ENCODE measurements around the gene EDIL3.

Gene EDIL3

DNA sequence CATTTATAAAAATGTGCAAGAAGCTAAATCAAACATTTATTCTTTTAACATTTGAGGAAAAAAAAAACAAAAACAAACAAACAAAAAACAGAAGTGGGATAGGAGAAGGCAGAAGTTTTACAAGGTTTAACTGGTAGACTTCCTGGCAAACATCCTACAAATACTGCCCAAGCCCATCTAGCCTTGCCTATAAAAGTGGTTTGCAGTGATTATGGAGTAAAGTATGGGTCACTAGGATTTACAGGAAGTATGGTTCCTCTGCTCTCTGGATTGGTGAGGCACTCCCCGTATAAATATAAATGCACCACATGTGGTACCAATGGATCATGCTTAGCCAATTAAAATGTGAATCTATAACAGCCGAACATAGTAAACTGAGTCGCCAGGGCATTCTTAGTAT is 291.9 kb downstream of the EDIL3 start:
- TF ChIP-seq FOXP2 (optimal IDR thresholded peaks at IDR 0.05; ENCODE audit: control extremely low read depth, extremely low read length, insufficient read depth) (no peak), POLR2AphosphoS5 (IDR thresholded peaks at IDR 0.05; ENCODE audit: borderline replicate concordance, low read depth, low read length) (no peak), EZH2 (IDR thresholded peaks at IDR 0.05) (no peak)
- Histone ChIP-seq H3K27ac (no peak overlapping the region), H3K36me3 (ENCODE audit: insufficient read depth, low read length) (no peaks in the 10 kb centered on the region)

DNA sequence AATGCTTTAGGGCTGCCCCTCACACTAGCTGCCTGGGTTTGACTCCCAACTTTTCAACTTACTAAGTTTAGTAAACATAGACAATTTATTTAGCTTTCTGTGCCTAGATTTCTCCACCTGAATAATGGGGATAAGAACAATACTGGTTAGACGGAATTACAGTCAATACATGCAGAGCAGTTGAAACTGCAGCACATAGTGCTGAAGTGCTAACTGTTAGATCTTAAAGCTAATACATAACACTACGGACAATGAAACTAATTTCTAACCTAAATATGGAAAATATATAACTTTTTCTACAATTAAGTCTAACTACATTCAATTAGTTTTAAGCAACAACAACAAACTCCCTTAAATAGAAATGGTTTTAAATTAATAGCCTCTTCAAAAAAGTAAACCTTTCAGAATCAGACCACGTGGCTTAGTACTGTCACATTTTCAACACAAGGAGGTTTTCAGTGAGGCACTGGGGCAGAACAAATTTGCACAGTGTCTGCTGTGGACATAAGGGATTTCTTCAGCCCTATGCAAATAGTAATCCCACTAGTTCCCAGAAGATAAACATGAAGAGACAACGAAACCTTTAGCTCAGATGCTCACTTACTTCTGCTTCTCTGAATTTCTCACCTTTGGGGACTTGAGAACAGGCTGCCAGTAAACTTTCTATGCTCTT is 293.4 kb downstream of the EDIL3 start:
- Histone ChIP-seq H3K36me3 (ENCODE audit: insufficient read depth, low read length) (no peaks in the 10 kb centered on the region), H3K9me3 (ENCODE audit: low read depth, low read length) (no peaks in the 10 kb centered on the region), H3K4me3 (no peak overlapping the region), H3K9ac (ENCODE audit: insufficient read length) (no peak overlapping the region), H3K27ac (no peak overlapping the region)
- TF ChIP-seq FOXP2 (optimal IDR thresholded peaks at IDR 0.05; ENCODE audit: control extremely low read depth, extremely low read length, insufficient read depth) (no peak), EZH2 (IDR thresholded peaks at IDR 0.05) (no peak), POLR2AphosphoS5 (IDR thresholded peaks at IDR 0.05; ENCODE audit: borderline replicate concordance, low read depth, low read length) (no peak)
- DNase-seq (ENCODE audit: low read depth, low spot score) = no peak

More for the DNA sequence above, 291.9 kb downstream of the EDIL3 start:
- Histone ChIP-seq H3K9ac (ENCODE audit: insufficient read length) (no peak overlapping the region), H3K4me3 (no peak overlapping the region), H3K9me3 (ENCODE audit: low read depth, low read length) (no peaks in the 10 kb centered on the region)
- DNase-seq (ENCODE audit: low read depth, low spot score) = no peak

DNA sequence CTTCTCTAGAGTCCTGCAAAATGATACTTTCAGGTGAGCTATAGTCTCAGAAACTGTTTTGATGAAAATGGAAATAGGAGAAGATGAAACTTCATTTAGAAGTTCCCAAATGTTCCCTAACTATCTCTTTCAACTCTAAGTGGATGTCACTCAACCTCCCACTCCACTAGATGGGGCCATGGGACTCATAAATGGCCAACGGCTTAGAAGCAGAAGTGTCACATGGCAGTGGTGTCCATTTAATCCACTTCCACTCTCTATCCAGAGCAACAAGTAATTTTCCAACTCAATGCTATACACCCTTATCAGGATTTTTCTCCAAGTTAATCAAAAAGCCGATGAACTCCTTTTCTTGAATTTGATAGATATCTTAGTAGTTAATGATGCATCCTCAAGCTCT is 295.7 kb downstream of the EDIL3 start:
- no peak for DNase-seq (ENCODE audit: low read depth, low spot score)
- H3K4me3 ChIP-seq = no peak overlapping the region
- TF ChIP-seq POLR2AphosphoS5 (IDR thresholded peaks at IDR 0.05; ENCODE audit: borderline replicate concordance, low read depth, low read length) = no peak
- no peak for TF ChIP-seq EZH2 (IDR thresholded peaks at IDR 0.05)
- TF ChIP-seq FOXP2 (optimal IDR thresholded peaks at IDR 0.05; ENCODE audit: control extremely low read depth, extremely low read length, insufficient read depth) = no peak

DNA sequence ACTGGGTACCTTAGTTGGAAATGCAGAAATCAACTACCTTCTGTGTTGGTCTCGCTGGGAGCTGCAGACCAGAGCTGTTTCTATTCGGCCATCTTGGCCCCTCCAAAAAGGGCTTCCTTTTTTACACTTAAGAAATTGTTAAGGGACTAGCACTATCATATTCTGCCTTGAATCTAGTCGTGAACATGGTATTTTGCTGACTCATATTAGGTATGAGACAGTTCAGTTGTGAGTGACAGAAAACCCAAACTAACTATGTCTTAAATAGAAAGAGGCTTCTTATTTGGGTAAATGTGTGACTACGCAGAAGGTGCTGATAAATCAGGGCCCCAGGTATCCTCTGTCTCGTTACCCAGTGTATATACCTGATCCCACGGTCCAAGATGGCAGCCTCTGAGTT is 298.2 kb downstream of the EDIL3 start:
- Histone ChIP-seq H3K9ac (ENCODE audit: insufficient read length) (no peak overlapping the region), H3K4me3 (no peak overlapping the region), H3K9me3 (ENCODE audit: low read depth, low read length) (no peaks in the 10 kb centered on the region), H3K36me3 (ENCODE audit: insufficient read depth, low read length) (no peaks in the 10 kb centered on the region), H3K27ac (no peak overlapping the region)
- TF ChIP-seq FOXP2 (optimal IDR thresholded peaks at IDR 0.05; ENCODE audit: control extremely low read depth, extremely low read length, insufficient read depth) = no peak
- no peak for TF ChIP-seq EZH2 (IDR thresholded peaks at IDR 0.05)
- TF ChIP-seq POLR2AphosphoS5 (IDR thresholded peaks at IDR 0.05; ENCODE audit: borderline replicate concordance, low read depth, low read length) = no peak
- DNase-seq (ENCODE audit: low read depth, low spot score) = no peak

More for the DNA sequence above, 295.7 kb downstream of the EDIL3 start:
- Histone ChIP-seq H3K9me3 (ENCODE audit: low read depth, low read length) (no peaks in the 10 kb centered on the region), H3K36me3 (ENCODE audit: insufficient read depth, low read length) (no peaks in the 10 kb centered on the region), H3K9ac (ENCODE audit: insufficient read length) (no peak overlapping the region), H3K27ac (no peak overlapping the region)

DNA sequence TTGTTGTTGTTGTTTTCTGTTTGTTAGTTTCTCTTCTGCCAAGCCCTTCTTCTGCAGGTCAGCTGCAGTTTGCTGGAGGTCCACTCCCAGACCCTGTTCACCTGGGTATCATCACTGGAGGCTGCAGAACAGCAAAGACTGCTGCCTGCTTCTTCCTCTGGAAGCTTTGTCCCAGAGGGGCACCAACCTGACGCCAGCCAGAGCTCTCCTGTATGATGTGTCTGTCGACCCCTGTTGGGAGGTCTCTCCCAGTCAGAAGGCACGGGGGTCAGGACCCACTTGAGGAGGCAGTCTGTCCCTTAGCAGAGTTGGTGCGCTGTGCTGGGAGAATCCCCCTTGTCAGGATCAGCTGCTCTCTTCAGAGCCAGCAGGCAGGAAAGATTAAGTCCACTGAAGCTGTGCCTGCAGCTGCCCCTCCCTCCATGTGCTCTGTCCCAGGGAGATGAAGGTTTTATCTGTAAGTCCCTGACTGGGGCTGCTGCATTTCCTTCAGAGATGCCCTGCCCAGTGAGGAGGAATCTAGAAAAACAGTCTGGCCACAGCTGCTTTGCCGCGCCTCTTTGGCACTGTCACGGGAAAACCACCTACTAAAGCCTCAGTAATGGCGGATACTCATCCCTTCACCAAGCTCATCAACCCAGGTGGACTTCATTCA is 299.2 kb downstream of the EDIL3 start:
- TF ChIP-seq POLR2AphosphoS5 (IDR thresholded peaks at IDR 0.05; ENCODE audit: borderline replicate concordance, low read depth, low read length) (no peak), FOXP2 (optimal IDR thresholded peaks at IDR 0.05; ENCODE audit: control extremely low read depth, extremely low read length, insufficient read depth) (no peak), EZH2 (IDR thresholded peaks at IDR 0.05) (no peak)
- no peaks in the 10 kb centered on the region for H3K9me3 ChIP-seq (ENCODE audit: low read depth, low read length)
- H3K9ac ChIP-seq (ENCODE audit: insufficient read length) = no peak overlapping the region
- DNase-seq (ENCODE audit: low read depth, low spot score) = no peak
- H3K4me3 ChIP-seq = no peak overlapping the region
- H3K27ac ChIP-seq = no peak overlapping the region
- H3K36me3 ChIP-seq (ENCODE audit: insufficient read depth, low read length) = no peaks in the 10 kb centered on the region

DNA sequence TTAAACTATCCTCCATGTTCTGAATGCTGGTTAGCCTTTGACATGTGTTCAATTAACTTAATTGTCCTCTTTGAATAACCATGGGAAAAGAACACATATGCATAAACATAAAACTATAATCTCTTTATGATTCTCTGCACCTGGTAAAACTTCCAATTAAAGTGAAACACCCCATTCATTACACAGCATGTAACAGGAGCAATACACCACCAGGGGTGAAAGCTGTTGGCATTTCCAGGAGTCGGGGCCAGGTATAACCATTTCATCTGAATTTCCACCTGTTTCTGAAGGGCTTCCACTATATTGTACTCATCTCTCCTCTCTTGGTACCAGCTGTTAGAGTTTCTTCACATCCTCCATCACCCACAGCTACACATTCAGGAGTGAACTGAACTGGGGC is 303.8 kb downstream of the EDIL3 start:
- Histone ChIP-seq H3K27ac (no peak overlapping the region), H3K36me3 (ENCODE audit: insufficient read depth, low read length) (no peaks in the 10 kb centered on the region), H3K4me3 (no peak overlapping the region), H3K9me3 (ENCODE audit: low read depth, low read length) (no peaks in the 10 kb centered on the region), H3K9ac (ENCODE audit: insufficient read length) (no peak overlapping the region)
- TF ChIP-seq EZH2 (IDR thresholded peaks at IDR 0.05) (no peak), POLR2AphosphoS5 (IDR thresholded peaks at IDR 0.05; ENCODE audit: borderline replicate concordance, low read depth, low read length) (no peak), FOXP2 (optimal IDR thresholded peaks at IDR 0.05; ENCODE audit: control extremely low read depth, extremely low read length, insufficient read depth) (no peak)
- DNase-seq (ENCODE audit: low read depth, low spot score) = no peak

DNA sequence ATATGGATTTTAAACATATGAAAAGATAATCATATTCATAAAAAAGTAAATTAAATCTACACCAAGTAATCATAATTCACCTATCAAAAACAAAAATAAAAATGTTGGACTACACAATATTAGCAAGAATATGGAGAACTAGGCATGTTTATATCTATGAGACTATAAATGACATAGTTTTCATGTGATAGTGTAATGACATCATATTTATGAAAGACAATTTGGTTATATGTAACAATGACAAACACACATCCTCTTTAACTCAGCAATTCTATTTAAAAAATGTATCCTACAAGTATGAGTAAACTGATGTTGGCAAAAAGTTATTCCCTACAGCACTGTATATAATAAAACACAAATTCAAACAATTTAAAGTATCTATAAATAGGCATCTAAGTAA is 312.3 kb downstream of the EDIL3 start:
- no peak for DNase-seq (ENCODE audit: low read depth, low spot score)
- no peak overlapping the region for H3K27ac ChIP-seq
- no peaks in the 10 kb centered on the region for H3K36me3 ChIP-seq (ENCODE audit: insufficient read depth, low read length)
- no peak for TF ChIP-seq POLR2AphosphoS5 (IDR thresholded peaks at IDR 0.05; ENCODE audit: borderline replicate concordance, low read depth, low read length)
- TF ChIP-seq EZH2 (IDR thresholded peaks at IDR 0.05) = no peak
- no peak for TF ChIP-seq FOXP2 (optimal IDR thresholded peaks at IDR 0.05; ENCODE audit: control extremely low read depth, extremely low read length, insufficient read depth)
- H3K9ac ChIP-seq (ENCODE audit: insufficient read length) = no peak overlapping the region
- H3K9me3 ChIP-seq (ENCODE audit: low read depth, low read length) = no peaks in the 10 kb centered on the region
- no peak overlapping the region for H3K4me3 ChIP-seq

DNA sequence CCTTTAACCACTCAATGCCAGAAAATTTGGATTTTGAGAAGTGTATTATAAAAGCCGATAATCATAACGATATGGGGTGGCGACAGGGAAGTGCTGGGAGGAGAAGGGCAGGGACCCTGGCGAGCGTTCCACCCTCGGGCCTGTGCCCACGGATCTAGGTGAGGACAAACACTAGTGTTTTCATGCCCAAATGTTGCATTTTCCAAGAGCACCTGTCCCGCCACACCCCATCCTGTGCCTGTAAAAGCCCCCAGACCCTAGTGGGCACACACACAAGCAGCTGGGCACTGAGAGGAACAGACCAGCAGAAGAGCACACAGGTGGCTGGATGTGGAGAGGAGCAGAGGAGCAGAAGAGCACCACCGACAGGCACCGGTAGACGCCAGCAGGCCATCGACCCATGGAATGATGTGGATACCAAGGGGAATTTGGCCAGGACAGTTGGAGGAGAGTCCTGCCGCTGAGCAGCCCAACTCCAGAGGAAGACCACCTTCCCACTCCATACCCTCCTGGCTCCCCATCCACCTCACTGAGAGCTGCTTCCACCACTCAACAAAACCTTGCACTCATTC is 315.0 kb downstream of the EDIL3 start:
- Histone ChIP-seq H3K9ac (ENCODE audit: insufficient read length) (no peak overlapping the region), H3K4me3 (no peak overlapping the region)
- no peak for TF ChIP-seq POLR2AphosphoS5 (IDR thresholded peaks at IDR 0.05; ENCODE audit: borderline replicate concordance, low read depth, low read length)
- no peak for TF ChIP-seq FOXP2 (optimal IDR thresholded peaks at IDR 0.05; ENCODE audit: control extremely low read depth, extremely low read length, insufficient read depth)
- TF ChIP-seq EZH2 (IDR thresholded peaks at IDR 0.05) = no peak

More for the DNA sequence above, 315.0 kb downstream of the EDIL3 start:
- no peak for DNase-seq (ENCODE audit: low read depth, low spot score)
- Histone ChIP-seq H3K9me3 (ENCODE audit: low read depth, low read length) (no peaks in the 10 kb centered on the region), H3K27ac (no peak overlapping the region), H3K36me3 (ENCODE audit: insufficient read depth, low read length) (no peaks in the 10 kb centered on the region)
